Measurements from ENCODE around the gene SH3BP2.

- TF ChIP-seq POLR2AphosphoS5 (IDR thresholded peaks at IDR 0.05; ENCODE audit: low read depth, low read length), result no peak
- TF ChIP-seq FOXP2 (optimal IDR thresholded peaks at IDR 0.05; ENCODE audit: borderline replicate concordance, extremely low read depth, extremely low read length, insufficient read depth), result no peak
- no peak for TF ChIP-seq TAF1 (IDR thresholded peaks at IDR 0.05; ENCODE audit: borderline replicate concordance, insufficient read depth, low read length)
Measured at GRCh38 chr4:2866160-2866861, 73.4 kb downstream of the SH3BP2 start.

All from PFSK-1 (cell line).